Hypothalamus (tissue), 51 donors: ENCODE data around the gene KCNMA1.
"Not testable (repeated sequence)": the region's sequence is repeated elsewhere in the genome, so short reads cannot be mapped to it uniquely, and the experiment has no call there.

Experiments used
- DNase-seq, 51 donors: peaks; one replicate each; lab custom pipeline; 2025; lab: John Stamatoyannopoulos, UW

KCNMA1 gene

DNA sequence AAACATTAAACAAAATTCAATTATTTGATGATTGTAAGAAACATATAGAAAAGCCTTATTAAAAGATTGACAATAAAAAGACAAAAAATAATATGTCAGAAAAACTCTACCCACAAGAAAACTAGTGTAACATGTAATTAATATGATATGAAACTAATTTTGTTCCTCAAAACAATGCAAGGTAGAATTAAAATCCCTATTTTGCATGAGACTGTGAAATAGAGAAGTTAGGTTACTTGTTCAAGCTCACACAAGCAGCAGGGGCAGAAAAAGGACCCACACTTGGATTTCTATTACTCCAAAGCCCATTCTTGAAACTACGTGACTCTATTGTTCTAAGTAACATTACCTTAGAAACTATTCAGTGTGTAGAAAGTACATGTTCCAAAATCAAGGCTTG is 96.4 kb downstream of the KCNMA1 start:
- no peak for DNase-seq

DNA sequence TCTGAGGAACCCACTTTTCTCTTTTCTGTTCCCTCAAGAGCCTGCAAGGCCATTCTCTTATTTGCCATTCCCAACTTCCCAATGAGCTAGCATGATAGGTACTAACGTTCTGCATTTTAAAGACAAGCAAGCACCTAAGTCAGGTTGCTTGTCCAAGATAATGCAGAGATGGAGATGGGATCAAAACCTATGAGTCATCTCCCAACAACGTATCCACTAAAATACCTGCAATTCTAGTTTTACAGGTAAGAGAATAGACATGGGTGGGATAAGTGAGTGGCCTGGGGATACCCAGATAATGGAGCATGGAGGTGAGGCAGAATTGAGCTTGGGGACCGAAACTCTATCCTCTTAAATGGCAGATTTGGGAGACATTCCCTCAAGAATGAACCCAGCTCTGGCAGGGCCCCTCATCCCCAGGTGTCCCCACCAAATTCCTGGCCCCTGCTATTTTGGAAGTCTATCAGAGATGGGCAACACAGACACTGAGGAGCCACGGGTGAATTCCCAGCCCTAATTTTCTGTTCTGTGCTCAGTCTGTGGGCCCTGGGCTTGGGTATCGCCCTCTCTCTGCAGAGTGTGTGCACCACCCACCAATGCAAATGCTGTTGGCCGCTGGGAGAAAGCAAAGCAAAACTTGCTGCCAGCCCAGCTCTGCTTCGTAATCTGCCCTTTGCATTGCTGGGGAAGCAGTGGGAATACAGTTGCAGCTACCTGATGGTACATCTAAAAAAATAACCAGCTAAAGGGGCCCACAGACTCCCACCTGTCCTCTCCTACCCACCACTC is 98.3 kb downstream of the KCNMA1 start:
- DNase-seq: no peak

DNA sequence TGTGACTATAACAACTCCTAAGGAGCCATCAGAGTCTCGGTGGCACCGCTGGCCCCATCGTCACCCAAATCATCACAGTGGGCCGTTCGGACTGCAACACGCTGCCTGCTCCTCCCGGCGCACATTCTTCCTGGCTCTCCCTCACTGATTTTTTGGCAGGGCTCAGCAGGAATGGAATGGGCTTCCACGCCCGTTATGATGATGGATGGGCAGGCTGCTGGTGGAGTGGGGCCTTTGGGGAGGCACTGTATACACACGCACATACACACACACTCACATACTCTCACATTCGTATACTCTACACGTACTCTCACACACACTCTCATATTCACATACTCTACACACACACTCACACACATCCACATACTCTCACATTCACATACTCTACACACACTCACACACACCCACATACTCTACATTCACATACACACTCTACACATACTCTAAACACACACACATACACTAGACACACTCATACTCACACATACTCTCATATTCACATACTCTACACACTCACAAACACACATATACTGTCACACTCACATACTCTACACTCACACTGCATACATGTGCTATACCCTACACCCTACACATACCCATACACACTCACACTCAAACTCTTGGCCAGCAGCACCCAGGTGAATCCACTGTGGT is 99.8 kb downstream of the KCNMA1 start:
- no peak for DNase-seq

DNA sequence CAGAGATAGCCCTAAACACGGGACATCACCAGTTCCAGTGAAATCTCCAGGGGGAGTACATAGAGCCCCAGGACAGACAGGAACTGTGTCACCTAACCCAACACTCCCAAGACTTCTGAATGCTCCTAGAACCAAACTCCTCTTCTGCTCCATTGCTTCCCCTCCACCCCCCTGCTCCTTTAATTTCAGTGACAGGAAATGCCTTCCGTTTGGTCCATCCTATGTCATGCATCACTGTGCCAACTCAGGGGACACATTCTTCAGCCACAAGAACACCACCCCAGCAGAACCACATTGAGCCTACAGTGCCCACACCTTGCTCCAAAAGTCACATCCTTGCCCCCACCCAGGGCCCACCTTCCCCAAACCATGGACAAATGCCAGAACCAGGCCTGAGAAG is 100.5 kb downstream of the KCNMA1 start:
- no peak for DNase-seq

DNA sequence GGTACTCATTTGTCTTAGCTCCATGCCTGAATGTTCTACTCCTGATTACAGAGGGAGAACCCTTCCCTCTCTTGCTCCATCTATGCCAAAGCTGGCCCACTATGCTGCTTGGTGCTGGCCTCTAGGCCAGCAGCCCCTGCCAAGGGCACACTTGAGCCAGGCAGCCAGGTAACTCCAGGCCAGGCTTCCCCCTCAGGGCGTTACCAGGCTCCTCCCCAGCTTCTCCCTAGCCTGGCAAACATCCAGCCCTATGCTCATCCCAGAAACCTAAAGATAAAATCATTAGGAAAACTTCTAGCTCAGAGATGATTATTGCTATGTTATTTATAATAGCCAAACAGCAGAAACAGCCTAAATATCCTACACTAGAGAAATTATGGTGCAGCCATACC is 103.7 kb downstream of the KCNMA1 start:
- DNase-seq: no peak

DNA sequence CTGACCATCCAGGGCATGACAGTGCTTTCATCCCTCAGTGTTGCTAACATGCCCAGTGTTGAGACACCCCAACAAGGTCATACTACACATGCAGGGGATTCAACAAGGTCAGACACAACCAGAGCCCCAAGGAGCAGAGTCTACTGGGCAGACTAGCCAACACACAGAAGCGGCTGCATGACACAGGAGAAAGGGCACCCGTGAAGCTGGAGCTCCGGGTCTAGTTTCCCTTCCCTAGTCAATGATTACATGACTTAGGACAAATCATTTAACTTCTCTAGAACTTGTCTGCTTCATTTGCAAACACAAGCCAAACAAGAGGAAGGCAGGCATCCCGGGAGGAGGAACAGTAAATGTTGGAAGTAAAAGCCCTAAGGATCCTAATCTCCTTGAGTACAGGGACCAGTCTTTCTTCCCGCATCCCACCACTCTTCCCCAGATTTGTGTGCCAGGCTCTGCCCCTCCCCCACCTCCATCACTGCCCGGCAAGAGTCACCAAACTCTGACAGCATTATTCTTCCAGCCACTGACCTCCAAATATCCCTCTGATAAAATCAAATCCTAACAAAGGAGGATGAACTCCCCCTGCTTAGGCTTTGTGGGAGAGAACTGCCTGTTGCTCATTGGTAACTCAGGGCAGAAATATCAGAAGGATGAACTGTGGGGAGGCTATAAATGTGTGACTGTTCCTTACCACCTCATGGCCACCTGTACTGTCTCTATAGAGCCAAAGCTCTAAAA is 104.3 kb downstream of the KCNMA1 start:
- DNase-seq: no peak

DNA sequence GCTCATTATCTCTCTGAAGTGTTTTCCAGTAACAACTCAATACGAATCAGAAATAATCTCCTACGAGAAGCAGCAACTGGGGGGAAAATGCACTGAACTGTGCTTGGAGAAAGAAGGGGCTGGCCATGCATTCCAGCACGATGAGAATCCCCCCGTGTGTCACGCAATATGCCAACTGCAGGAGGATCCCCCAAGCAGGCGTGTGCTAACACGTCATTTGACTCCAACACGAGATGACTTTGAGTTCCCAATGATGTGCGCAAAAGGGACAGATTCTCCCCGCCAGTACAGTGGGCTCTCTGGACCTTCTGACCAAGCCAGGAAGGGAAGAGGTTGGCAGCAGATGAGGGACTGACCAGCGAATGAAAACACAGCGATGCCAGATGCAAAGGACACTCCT is 105.5 kb downstream of the KCNMA1 start:
- DNase-seq: no peak

DNA sequence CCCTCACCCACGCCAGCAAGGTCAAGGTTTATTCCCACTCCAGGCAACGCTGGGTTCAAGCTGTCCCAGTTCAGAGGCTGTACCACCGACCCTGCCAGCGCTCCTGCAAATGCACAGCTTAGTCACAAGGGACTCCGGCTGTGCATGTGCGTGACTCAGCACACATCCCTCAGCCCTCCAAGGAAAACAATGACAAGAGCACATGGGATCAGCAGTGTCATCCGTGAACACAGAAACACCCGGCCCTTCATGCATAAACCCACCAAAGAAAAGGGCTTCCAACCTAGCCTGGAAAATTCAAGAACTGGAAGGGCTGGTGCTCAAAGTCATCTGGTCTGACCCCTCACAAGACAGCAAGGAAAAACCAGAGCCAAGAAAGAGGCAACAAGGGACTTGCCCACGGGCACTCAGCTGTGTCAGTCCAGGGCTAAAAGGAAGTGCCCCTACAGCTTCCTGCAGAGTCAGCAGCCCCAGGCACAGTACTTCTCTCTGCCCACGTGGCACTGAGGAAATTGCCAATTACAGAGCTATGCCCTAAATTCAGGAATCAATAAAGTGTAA is 106.1 kb downstream of the KCNMA1 start:
- peak in 12 of 51 donors; percentile 17 to 70 (median 26) for DNase-seq

DNA sequence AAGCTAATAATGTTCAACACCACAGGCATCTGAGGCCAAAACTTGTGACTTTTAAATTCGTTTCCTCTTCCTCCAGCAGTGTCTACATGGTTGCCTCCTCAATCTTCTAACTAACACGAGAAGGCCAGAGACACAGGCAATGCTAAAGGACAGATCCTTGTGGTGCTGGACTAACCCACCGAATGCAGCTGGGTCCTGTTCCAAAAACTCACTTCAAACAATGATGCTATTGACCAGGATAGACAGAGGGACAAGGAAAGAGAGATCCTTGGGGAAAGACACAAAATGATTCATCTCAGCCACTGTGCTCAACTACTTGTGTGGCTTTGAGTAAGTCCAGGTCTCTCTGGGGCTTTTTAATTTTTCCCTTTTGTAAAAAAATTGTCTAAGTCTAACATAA is 107.6 kb downstream of the KCNMA1 start:
- no peak for DNase-seq

DNA sequence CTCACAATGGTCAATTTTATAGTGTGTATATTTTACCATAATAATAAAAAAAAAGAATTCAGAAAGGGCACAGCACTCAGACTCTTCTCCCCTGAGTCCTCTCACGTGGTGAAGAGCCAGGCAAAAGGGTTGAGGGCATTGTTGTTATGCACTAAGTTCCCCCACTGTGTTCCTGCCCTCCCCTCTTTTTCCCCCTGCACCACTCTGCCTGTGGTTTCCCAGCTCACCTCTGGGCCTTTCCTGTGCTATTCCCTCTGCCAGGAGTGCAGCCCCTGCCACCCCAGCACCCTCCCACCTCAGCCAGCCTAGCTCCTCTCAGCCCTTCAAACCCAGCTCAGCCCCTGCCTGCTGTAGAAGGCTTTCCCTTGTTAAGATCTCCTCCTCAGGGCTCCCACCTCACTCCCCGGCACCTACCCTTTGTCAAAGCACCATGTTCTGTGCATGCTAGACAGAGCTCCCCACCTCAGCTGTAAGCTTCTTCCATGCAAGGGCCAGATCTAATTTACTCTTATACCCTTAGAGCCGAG is 108.5 kb downstream of the KCNMA1 start:
- no peak for DNase-seq

DNA sequence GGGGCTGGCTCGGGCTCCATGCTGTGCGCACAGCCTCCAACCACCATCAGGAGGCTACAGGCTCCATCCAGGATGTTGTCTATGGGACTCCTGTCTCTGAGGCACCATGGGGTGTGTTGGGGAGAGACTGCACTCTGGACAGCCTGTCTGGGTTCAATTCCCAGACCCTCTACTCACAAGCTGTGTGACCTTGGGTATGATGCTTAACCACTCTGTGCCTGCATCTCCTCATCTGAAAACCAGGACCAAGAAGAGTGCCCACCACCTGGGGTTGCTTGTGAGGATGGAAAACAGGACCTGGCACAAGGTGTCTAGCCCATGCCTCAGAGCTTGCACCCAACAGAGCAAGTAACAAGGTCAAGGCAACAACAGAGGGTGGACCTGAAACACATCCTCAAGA is 109.8 kb downstream of the KCNMA1 start:
- no peak for DNase-seq

DNA sequence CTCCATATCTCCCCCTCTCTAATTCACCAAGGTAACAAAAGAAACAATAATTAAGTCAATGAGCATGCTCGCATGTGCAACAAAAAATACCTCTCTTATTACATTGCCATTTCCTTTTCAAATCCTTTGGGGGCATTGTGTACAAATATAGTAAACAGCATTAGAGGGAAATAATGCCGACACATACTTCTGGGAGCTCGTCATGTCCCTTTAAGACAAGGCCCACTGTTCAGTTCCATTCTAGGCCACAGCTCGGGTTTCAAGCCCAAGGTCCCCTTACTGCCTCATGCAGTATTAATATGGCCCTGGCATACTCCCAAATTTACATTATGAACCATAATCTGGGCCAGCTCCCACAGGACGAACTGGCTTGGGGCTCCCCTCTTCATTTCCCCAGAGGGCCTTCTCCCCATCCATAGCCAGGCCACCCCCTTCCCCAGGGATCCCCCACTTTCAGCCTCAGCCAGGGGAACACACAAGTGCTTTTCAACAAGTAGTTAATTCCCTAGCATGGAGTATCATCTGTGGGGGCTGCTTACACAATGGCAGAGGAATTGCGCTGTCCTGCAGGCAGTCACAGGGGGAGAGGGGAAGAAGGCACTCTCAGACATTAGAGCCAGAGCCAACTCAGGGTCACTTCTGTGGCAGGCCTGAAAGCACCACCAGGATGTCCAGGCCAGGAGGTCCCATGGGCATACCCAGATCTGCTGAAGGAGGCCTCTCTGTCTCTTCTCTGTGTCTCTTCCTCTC is 110.6 kb downstream of the KCNMA1 start:
- no peak for DNase-seq

DNA sequence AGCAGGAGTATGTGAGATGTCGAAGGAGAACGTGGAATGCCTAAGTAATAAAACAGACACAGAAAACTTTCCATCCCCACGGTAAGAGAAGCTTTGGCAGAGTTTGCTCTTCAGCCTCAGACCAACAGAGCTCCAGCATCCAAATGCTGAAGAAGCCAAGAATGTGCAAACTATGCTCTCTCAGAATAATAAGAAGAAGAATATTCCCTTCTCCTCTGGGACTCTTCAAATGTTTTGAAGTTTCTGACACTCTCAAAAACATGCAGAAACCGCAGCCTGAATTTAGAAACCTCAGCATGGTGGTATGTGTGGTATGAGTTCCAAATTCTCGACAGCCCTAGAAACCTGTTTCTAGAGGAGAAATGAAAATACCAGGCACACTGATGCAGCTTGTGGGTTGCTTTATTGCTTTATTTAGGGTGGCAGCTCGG is 113.3 kb downstream of the KCNMA1 start:
- DNase-seq: peak in 1 of 51 donors; percentile 14

DNA sequence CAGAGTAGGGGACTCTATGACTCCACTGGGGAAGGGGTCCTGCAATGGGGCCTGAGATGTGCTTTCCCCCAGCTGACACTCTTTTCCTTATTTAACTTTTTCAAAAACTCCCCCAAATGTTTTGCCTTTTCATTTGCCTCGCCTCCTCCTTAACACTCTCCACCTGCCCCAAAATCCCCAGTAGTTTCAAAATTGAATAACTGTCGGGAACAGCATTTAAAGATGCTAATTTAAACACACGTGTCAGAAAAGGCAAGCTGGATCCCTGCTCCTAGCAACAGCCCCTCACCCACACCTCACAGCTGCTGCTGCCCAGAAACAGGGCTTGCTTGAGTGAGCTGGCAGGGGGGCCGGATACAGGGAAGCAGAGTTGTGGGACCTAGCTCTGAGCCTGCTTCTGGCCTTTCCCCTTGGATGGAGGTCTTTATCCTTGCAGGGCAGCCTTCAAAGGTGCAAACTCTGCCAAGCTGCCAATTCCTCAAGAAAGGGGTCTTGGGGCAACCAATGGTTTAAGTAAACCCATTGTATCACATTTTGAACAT is 115.3 kb downstream of the KCNMA1 start:
- peak in 3 of 51 donors; percentile 8 to 15 (median 15) for DNase-seq

DNA sequence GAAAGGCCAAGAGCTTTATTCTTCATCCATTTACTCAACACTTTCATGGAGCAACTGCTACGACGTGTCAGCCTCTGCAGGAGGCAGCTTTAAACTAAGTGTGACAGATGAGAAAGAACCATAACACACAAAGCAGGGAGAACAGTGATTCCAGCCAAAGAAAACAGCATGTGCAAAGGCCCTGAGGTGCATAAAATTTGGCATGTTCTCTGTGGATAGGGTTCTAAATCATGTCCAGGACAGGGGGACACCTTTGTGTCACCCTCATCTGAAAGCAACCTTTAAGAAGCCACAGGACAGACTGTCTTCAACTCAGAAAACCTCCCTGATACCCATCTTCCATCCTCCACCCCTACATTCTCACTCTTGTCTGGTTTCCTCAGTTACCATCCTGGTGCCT is 116.6 kb downstream of the KCNMA1 start:
- no peak for DNase-seq

DNA sequence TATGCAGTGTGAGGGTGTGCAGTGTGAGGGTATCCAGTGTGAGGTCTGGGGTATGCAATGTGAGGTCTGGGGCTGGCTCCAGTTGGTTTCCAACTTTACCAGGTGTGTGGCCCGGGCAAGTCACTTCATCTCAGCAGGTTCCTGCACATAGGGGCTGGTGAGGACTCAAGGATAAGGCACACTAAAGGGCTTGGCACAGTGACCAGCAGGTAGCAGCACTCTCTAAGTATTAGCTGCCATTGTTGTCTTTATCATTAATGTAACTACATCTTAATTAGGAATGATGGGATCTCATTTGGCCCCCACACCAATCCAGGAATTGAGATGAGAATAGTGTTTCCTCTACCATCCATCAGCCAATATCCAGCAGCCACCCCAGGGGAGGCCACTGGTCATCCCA is 117.3 kb downstream of the KCNMA1 start:
- DNase-seq: no peak

DNA sequence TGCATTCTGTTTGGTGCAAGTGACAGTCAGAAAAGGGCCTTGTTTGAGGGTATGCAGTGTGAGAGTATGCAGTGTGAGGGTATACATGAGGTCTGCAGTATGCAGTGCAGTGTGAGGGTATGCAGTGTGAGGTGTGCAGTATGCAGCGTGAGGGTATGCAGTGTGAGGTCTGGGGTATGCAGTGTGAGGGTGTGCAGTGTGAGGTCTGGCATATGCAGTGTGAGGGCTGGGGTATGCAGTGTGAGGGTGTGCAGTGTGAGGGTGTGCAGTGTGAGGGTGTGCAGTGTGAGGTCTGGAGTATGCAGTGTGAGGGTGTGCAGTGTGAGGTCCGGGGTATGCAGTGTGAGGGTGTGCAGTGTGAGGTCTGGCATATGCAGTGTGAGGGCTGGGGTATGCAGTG is 117.8 kb downstream of the KCNMA1 start:
- not testable (repeated sequence) for DNase-seq

DNA sequence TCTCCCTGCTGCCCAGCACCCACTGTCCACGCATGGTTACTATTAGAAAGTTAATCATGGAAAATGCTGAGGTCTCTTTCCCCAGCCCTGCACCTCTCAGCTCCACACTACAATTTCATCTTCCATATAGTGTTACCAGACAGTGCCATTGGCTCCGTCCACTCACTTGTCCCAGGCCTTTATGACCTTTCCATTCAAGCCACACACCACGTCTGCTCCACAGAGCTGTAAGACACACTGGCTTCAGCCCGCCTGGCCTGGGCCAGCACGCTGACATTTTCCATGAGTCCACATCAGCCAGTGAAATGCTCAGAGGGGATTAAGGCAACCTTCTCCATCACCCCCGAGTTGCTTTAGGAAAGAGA is 118.7 kb downstream of the KCNMA1 start:
- no peak for DNase-seq

DNA sequence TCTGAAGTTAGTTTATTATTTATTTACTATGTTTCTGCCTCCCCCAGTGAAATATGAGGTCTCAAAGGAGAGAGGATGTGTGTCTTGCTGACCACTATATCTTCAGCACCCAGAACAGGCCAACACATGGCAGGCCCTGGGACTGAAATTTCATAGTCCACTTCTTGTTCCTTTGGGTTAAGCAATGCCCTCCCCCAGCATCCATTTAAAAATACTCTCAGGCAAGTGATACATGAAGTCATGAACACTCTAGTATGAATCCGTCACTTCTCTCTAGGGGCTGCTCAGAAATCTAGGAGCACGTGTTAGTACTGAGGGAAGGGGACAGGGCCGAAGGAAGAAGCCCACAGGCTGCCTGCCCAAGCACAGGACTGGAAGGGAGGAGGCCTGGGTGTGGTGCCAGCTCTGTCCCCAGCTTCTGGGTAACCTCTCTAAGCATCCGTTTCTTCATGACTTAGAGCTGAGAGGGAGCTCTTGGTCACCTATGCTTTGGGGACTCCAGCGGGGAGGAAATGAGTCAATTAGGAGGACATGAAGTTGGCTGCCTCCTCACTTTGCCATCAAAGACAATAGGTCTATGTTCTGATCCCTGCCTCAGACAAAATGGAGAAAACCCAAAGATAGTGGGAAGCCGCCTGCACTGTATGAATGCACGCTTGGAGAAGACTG is 119.2 kb downstream of the KCNMA1 start:
- DNase-seq: no peak

DNA sequence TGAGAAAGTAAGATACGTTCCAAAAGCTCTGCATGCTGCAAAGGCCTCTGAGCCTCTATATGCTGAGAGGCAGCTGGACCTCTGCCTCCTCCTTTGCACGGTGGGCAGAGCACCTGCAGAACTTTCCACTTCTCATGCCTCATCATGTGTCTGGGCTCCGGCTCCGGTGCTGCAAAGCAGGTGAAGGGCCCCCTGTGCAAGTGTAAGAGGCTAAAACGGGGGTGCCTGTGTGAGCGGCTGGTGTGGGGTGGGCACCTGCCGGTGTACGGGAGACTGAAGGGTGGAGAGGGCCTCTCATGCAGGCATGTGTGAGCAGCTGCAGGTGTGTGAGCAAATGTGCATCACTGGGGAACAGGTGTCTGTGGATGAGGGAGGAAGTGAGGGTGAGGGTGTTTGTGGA is 121.0 kb downstream of the KCNMA1 start:
- no peak for DNase-seq
